Epithelial cell of esophagus (primary cell): Measurements from ENCODE around the gene SSTR3.
"Not testable (repeated sequence)": the region's sequence is repeated elsewhere in the genome, so short reads cannot be mapped to it uniquely, and the experiment has no call there.

Experiments used
- DNase-seq: peaks from one replicate; pipeline ENCODE4 v3.0.0; 2010; ENCODE audit warnings: low read depth
- H3K4me3 ChIP-seq: 2 replicates; pipeline ENCODE4 v1.5.1; 2011; ENCODE audit warnings: mild to moderate bottlenecking, low read length, control low read depth
- TF ChIP-seq, protein P1 (sequence below): IDR thresholded peaks from 2 replicates; pipeline ENCODE4 v1.5.1; 2011; ENCODE audit warnings: low read depth, mild to moderate bottlenecking, low read length, control low read depth, inconsistent platforms; ENCODE audit not compliant: insufficient read depth; ENCODE audit errors: missing control alignments

Gene SSTR3

GRCh38 chr22:37176464-37177061 is 35.7 kb downstream of the SSTR3 start:
- no peak for DNase-seq
- no peak overlapping the region for H3K4me3 ChIP-seq
- TF ChIP-seq, protein P1, sequence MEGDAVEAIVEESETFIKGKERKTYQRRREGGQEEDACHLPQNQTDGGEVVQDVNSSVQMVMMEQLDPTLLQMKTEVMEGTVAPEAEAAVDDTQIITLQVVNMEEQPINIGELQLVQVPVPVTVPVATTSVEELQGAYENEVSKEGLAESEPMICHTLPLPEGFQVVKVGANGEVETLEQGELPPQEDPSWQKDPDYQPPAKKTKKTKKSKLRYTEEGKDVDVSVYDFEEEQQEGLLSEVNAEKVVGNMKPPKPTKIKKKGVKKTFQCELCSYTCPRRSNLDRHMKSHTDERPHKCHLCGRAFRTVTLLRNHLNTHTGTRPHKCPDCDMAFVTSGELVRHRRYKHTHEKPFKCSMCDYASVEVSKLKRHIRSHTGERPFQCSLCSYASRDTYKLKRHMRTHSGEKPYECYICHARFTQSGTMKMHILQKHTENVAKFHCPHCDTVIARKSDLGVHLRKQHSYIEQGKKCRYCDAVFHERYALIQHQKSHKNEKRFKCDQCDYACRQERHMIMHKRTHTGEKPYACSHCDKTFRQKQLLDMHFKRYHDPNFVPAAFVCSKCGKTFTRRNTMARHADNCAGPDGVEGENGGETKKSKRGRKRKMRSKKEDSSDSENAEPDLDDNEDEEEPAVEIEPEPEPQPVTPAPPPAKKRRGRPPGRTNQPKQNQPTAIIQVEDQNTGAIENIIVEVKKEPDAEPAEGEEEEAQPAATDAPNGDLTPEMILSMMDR = no peak

- TF ChIP-seq, protein P1 = no peak
- H3K4me3 ChIP-seq = no peak overlapping the region
- no peak for DNase-seq
These were observed 36.6 kb downstream of the SSTR3 start for GRCh38 chr22:37175414-37176281.

DNA sequence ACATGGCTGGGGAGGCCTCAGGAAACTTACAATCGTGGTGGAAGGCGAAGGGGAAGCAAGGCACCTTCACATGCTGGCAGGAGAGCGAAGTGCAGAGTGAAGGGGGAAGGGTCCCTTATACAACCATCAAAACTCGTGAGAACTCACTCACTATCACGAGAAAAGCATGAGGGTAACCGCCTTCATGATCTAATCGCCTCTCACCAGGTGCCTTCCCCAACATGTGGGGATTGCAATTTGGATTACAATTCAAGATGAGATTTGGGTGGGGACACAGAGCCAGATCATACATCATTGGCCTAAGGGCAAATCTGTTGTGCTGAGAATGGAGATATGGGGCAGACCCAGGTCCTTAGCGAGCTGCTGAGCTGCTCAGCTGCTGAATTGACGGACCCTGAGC is 37.3 kb downstream of the SSTR3 start:
- TF ChIP-seq, protein P1 = no peak
- H3K4me3 ChIP-seq = no peak overlapping the region
- no peak for DNase-seq

DNA sequence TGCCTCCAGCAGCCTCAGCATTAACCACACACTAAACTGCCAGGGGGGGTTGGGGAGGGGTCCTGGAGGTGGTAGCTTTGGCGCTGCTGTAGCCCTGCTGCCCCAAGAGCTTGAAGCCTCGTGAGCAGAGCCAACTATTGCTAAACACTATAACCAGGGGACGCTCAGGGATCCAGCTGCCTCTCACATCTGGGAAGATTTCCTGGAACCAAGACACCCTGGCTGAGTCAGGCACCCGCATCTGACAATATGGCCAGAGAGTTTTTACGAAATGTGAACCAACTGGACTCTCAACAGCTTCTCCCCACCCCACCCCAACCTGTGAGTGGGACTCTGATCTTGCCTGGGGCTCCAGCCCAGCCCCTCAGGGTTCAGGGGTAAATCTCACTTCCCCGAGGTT is 38.6 kb downstream of the SSTR3 start:
- TF ChIP-seq, protein P1 = no peak
- H3K4me3 ChIP-seq = no peak overlapping the region
- DNase-seq = no peak

DNA sequence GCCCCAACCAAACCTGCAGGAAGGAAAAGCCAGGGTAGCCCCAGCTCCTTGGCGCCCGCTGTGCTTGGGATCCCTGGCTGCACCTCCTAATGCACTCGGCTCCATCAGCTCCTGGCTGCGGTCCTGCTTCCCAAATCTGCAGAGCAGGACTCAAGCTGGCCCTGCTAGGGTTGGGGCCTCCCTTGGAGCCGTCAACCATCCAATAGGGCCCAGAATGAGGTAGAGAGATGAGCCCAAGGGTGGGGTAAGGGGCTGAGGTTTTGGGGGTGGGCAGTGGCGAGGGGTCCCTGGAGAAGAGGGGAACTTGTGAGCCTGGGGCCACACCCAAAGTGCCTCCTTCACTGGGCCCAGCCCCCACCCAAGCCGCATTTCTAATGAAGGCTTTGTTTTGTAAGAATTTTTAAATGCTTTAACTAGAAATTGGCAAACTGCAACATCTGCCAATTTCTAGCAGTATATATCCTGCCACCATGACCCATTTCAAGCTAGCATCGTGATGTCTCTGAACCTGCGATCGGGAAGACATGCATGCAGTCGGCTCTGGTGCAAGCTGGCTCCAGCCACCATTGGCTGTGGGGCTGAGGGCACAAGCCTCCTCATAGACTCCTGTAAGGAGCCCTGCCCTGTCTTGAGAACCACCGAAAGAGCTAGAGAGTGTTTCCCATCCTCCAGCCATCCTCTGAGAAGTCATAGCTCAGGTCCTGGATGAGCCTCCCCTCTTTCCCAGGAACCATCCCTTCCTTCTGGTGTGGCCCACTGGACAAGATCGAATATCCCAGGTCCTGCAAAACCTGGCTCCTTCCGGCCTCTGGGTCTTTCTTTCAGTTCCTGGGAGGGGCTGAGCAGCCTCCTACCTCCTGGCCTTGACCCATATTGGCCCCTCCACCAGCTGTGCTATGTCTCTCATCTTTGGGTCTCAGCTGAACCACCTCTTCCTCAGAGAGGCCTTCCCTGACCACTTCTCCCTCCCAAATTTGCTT is 39.7 kb downstream of the SSTR3 start:
- DNase-seq = no peak
- no peak overlapping the region for H3K4me3 ChIP-seq
- TF ChIP-seq, protein P1 = no peak

GRCh38 chr22:37171662-37172061 is 40.6 kb downstream of the SSTR3 start:
- no peak for DNase-seq
- no peak overlapping the region for H3K4me3 ChIP-seq
- TF ChIP-seq, protein P1 = no peak

DNA sequence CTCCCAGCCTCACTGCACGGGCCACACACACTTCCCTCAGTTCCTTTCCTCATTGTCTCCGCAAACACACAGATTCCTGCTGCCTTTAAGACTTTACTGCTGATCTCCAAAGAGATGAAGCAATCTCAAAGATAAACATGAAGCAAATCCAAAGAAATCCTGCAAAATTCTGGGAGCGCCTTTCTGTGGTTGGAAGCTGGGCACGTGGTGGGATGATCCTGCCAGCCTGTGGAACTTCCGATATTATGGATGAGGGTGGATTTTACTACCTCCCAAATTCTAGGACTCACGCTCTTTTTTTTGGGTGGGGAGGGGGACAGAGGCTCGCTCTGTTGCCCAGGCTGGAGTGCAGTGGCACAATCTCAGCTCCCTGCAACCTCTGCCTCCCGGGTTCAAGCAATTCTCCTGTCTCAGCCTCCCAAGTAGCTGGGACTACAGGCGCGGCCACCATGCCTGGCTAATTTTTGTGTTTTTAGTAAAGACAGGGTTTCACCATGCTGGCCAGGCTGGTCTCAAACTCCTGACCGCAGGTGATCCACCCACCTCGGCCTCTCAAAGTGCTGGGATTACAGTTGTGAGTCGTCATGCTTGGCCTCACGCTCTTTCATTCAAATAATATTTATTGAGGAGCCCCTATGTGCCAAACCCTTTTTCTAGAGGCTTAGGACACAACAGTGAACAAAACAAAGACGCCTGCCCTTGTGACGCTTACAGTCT is 41.4 kb downstream of the SSTR3 start:
- not testable (repeated sequence) for DNase-seq, H3K4me3 ChIP-seq
